Panc1 (cell line): Measurements from ENCODE around the gene ADAMTS4. TPM values are rescaled to one million over a fixed set of nuclear protein-coding genes. Genes with fewer than 3 reads are reported as not detected.
"Not testable (repeated sequence)": the region's sequence is repeated elsewhere in the genome, so short reads cannot be mapped to it uniquely, and the experiment has no call there.

Experiments used
- ATAC-seq: fragments of 200-7000 bp; cut with Tn5 transposase; 2 replicates; pipeline ENCODE4 v1.9.1; 2020; ENCODE audit warnings: mild to moderate bottlenecking, moderate library complexity
- BruUV-seq: library from RNA; stranded (reverse); fragments of 400-500 nt; replicated peaks from 2 replicates; lab custom pipeline; 2021; lab: Mats Ljungman, UMichigan
- CTCF ChIA-PET: fragments of 300-600 bp; sonication (Branson Sonifier 250); formaldehyde crosslinking; loops from one replicate; lab custom pipeline; 2022; ENCODE audit warnings: antibody characterized with exemption; lab: Charles Lee
- POLR2A ChIA-PET: fragments of 300-600 bp; sonication (Branson Sonifier 250); formaldehyde crosslinking; loops from one replicate; lab custom pipeline; 2022; ENCODE audit warnings: antibody characterized with exemption; lab: Charles Lee
- DNase-seq: peaks from one replicate; pipeline ENCODE4 v3.0.0-alpha.2; 2010; ENCODE audit warnings: low read depth, low spot score
- H3K27ac ChIP-seq: 2 replicates; pipeline ENCODE4 v1.5.1; 2011; ENCODE audit warnings: mild to moderate bottlenecking, low read length, inconsistent platforms
- H3K27me3 ChIP-seq: fragments of 200-500 bp; sonication (Bioruptor generic); 2 replicates; pipeline ENCODE4 v1.6.0; 2014; ENCODE audit warnings: low read length, inconsistent platforms; ENCODE audit not compliant: control insufficient read depth, insufficient read depth
- H3K36me3 ChIP-seq: fragments of 200-500 bp; sonication (Bioruptor generic); 2 replicates; pipeline ENCODE4 v1.5.1; 2014; ENCODE audit warnings: inconsistent platforms, mild to moderate bottlenecking, low read length, moderate library complexity; ENCODE audit not compliant: control insufficient read depth, insufficient read depth
- H3K4me1 ChIP-seq: 2 replicates; pipeline ENCODE4 v1.5.1; 2011; ENCODE audit warnings: inconsistent platforms, mild to moderate bottlenecking, low read length, moderate library complexity; ENCODE audit not compliant: control insufficient read depth, insufficient read depth
- H3K4me3 ChIP-seq, 2 experiments: 2 replicates each; pipeline ENCODE4 v1.5.1; 2011 to 2012; ENCODE audit warnings: low read depth in 2 of 2, low read length in 2 of 2, mild to moderate bottlenecking in 2 of 2, inconsistent platforms in 1 of 2, moderate library complexity in 1 of 2
- H3K9me3 ChIP-seq: fragments of 200-500 bp; sonication (Bioruptor generic); 2 replicates; pipeline ENCODE4 v1.5.1; 2014; ENCODE audit warnings: low read depth, mild to moderate bottlenecking, inconsistent platforms, low read length, moderate library complexity; ENCODE audit not compliant: control insufficient read depth, insufficient read depth
- CTCF ChIP-seq: fragments of 450-650 bp; IDR thresholded peaks from 2 replicates; pipeline ENCODE4 v1.5.1; 2017; ENCODE audit warnings: mild to moderate bottlenecking
- POLR2AphosphoS5 ChIP-seq: IDR thresholded peaks from 2 replicates; pipeline ENCODE4 v1.6.1; 2012; ENCODE audit warnings: mild to moderate bottlenecking, low read depth, low read length, moderate library complexity
- REST ChIP-seq, 2 experiments: IDR thresholded peaks; 2 replicates each; pipeline ENCODE4 v1.6.1; 2011 to 2012; ENCODE audit warnings: low read depth in 2 of 2, control low read depth in 1 of 2, low read length in 1 of 2, mild to moderate bottlenecking in 1 of 2, moderate library complexity in 1 of 2; ENCODE audit not compliant: insufficient read depth in 1 of 2
- SIN3A ChIP-seq: IDR thresholded peaks from 2 replicates; pipeline ENCODE4 v1.6.1; 2012; ENCODE audit warnings: low read depth, mild to moderate bottlenecking, low read length, moderate library complexity, borderline replicate concordance; ENCODE audit not compliant: insufficient read depth
- TCF7L2 ChIP-seq: IDR thresholded peaks from 2 replicates; pipeline ENCODE4 v1.6.1; 2011; ENCODE audit warnings: mild to moderate bottlenecking, low read depth, low read length, inconsistent platforms
- in situ Hi-C: cut with HindIII; loops from 2 replicates; pipeline ENCODE4 v1.10.0; 2016; ENCODE audit warnings: low sequenced_read_pairs, low pct_unique_long_range_greater_than_20kb
- intact Hi-C: fragments of 100-400 bp; cut with micrococcal nuclease; formaldehyde crosslinking; loops from one replicate; pipeline ENCODE4 v1.10.0; 2022; ENCODE audit not compliant: unreplicated experiment
- total RNA-seq: library from RNA; stranded (reverse); gene quantifications from one replicate; pipeline ENCODE4 v1.2.1, GENCODE V29; 2021; ENCODE audit not compliant: unreplicated experiment

Gene ADAMTS4
- total RNA-seq, 1 experiment from 2014 or later: 0.26 TPM

GRCh38 chr1:161225178-161225533 is 26.3 kb upstream of the ADAMTS4 start:
- ChIA-PET CTCF (interaction anchor here (0.5 to 2.5 kb wide), 7 partner anchors 33 to 1037 kb away, joined by 3 to 30 read pairs (median 9); no protein-coding TSS in a partner anchor), POLR2A (interaction anchor here (0.6 to 1.6 kb wide), 5 partner anchors 19 to 119 kb away, joined by 3 to 11 read pairs (median 4); partner anchors contain the start of gene NDUFS2)
- peaks cover 2% of the 10 kb centered on the region; the same call in 1 of the 2 replicates for H3K36me3 ChIP-seq
- no peak for TF ChIP-seq POLR2AphosphoS5
- no peak for TF ChIP-seq TCF7L2
- intact Hi-C loops: loop anchor here (5.0 kb wide), 2 partner anchors 67 to 147 kb away; no protein-coding TSS in a partner anchor
- BruUV-seq: no TSS peak
- peak overlapping the region; percentile 64 for H3K27ac ChIP-seq
- in situ Hi-C loops: no loop called here
- DNase-seq: no peak
- no peak for ATAC-seq
- no peaks in the 10 kb centered on the region for H3K27me3 ChIP-seq
- H3K4me1 ChIP-seq: peaks cover 19% of the 10 kb centered on the region
- no peaks in the 10 kb centered on the region for H3K9me3 ChIP-seq
- no peak overlapping the region for H3K4me3 ChIP-seq

GRCh38 chr1:161224695-161225087 is 25.8 kb upstream of the ADAMTS4 start:
- not testable (repeated sequence) for ATAC-seq, H3K27me3 ChIP-seq, H3K27ac ChIP-seq, DNase-seq, BruUV-seq, H3K4me3 ChIP-seq, H3K36me3 ChIP-seq, H3K9me3 ChIP-seq
- CTCF ChIA-PET: interaction anchor here (1.5 kb wide), 1 partner anchor 157 kb away, joined by 13 read pairs; no protein-coding TSS in a partner anchor
- POLR2A ChIA-PET: interaction anchor here (1.6 kb wide), 1 partner anchor 22 kb away, joined by 11 read pairs; the partner anchor contains the start of gene NDUFS2
- in situ Hi-C loops (loop anchor here (25.0 kb wide), 1 partner anchor 163 kb away; no protein-coding TSS in a partner anchor), intact Hi-C loops (loop anchor here (5.0 kb wide), 2 partner anchors 68 to 148 kb away; no protein-coding TSS in a partner anchor)
- H3K4me1 ChIP-seq: peaks cover 19% of the 10 kb centered on the region

GRCh38 chr1:161223805-161224694 is 25.2 kb upstream of the ADAMTS4 start:
- Histone ChIP-seq H3K27ac (no peak overlapping the region), H3K36me3 (peaks cover 2% of the 10 kb centered on the region; the same call in 1 of the 2 replicates), H3K9me3 (no peaks in the 10 kb centered on the region), H3K4me3 (no peak overlapping the region), H3K27me3 (no peaks in the 10 kb centered on the region), H3K4me1 (peaks cover 19% of the 10 kb centered on the region)
- CTCF ChIA-PET: no interaction called here
- DNase-seq (no peak), ATAC-seq (no peak)
- in situ Hi-C loops (loop anchor here (25.0 kb wide), 1 partner anchor 163 kb away; no protein-coding TSS in a partner anchor), intact Hi-C loops (no loop called here)
- TF ChIP-seq TCF7L2 (no peak), CTCF (no peak), POLR2AphosphoS5 (no peak), SIN3A (no peak), REST (IDR thresholded peaks at IDR 0.05; ENCODE audit: insufficient read depth in 1 of 2, low read depth in 2 of 2, low read length in 1 of 2) (no peak)
- POLR2A ChIA-PET: interaction anchor here (1.6 kb wide), 1 partner anchor 22 kb away, joined by 11 read pairs; the partner anchor contains the start of gene NDUFS2
- BruUV-seq: no TSS peak
